Measurements from ENCODE around the gene RNF141.

Gene RNF141

DNA sequence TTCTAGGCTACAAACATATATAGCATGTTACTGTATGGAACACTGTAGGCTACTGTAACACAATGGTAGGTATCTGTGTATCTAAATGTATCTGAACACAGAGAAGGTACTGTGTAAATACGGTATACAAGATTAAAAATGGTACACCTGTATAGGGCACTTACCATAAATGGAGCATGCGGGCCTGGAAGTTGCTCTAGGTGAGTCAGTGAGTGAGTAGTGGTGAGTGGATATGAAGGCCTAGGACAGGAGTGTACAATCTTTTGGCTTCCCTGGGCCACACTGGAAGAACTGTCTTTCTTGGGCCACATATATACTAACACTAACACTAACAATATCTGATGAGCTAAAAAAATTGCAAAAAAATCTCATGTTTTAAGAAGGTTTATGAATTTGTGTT, 21.4 kb downstream of the RNF141 start:
- no peak for DNase-seq

DNA sequence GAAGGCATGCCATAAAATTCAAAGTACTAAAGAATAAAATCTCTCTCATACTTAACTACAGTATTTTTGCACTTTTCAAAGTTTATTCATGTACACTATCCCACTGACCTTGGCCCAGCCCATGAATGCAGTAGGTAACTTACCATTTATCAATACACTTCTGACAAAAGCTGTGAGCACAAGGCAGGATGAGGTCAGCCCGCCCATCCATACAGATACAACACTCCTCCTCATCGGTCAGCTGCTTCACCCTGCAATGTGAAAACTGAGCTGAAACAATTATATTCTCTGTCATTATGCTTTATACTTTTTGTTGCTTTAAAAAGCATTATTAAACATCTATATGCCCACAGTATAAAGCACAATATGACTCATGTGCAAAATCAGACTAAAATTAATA, 22.1 kb downstream of the RNF141 start:
- DNase-seq: no peak

DNA sequence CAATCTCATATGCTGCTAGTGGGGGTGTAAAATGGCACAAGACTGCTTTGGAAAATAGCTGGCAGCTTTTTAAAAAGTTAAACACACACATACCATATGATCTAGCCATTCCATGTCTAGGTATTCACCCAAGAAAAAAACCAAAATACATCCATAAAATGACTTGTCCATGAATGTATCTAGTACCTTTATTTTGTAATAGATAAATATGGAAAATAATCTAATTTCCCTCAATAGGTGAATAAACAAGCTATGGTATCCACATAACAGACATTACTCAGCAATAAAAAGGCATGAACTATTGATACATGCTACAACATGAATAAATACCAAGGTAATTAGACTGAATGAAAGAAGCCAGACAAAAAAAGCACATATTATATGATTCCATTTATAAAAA, 22.9 kb downstream of the RNF141 start:
- no peak for DNase-seq

DNA sequence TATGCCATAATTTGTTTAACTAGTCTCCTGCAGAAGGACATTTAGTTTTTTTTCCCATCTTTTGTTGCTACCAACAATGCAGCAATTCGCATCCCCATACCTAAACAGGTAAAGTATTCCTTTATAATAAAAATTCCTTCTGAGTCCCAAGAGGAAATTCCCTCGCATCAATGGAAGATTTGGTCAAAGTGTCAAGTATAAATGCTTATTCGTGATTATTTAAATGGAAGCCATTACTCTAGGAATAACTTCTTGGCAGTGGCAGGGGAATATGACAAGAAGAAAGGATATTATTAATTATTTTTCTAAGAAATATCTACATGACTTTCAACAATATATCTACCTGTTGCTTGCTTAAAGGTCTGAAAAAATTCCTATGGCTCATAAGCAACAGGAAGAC, 25.6 kb downstream of the RNF141 start:
- no peak for DNase-seq

DNA sequence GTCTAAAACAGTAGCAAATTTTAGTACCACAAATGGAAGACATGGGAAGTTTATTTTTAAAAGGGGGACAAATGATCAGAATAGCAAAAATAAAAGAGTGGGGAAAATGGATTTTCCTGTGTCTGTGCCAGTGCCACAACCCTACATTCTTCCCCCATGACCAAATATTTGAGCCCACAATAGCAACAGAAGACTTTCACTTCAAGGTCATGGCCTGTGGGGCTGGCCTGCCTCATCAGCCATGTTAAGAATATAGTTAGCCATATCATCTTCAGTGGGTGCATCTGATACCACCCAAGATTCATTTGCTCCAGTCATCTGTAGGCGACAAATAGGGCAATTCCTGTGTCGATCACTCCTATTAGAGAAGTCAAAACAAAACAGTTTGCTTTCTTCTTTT, 26.3 kb downstream of the RNF141 start:
- DNase-seq: no peak

DNA sequence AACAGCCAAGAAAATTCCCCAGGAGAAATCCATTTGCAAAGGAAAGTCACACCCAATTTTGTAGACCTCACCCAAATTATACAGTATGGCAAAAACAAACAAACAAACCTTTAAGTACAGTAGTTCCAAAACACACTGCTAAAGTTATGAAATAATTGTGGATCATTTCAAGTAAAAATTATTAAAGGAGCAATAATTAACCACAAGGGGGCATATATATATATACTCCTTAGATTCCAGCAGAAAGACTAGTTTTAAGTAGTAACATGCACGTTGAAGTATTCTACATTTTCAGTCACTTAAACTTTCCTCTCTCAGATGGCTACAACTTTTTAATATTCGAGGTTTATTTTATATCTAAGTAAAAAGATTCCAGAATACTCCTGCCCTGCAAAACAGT, 26.8 kb downstream of the RNF141 start:
- no peak for DNase-seq

DNA sequence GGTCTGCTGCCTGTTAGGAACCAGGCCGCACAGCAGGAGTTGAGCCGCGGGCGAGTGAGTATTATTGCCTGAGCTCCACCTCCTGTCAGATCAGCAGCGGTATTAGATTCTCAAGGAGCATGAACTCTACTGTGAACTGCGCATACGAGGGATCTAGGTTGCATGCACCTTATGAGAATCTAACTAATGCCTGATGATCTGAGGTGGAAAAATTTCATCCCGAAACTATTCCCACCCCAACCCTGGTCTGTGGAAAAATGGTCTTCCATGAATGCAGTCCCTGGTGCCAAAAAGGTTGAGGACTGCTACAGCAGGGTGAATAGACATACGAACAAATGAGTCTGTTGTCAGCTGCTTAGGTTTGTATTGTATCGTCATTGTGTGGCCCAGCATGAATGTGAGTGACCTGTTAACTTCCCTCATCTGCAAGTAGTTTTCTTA, 29.8 kb downstream of the RNF141 start:
- no peak for DNase-seq

DNA sequence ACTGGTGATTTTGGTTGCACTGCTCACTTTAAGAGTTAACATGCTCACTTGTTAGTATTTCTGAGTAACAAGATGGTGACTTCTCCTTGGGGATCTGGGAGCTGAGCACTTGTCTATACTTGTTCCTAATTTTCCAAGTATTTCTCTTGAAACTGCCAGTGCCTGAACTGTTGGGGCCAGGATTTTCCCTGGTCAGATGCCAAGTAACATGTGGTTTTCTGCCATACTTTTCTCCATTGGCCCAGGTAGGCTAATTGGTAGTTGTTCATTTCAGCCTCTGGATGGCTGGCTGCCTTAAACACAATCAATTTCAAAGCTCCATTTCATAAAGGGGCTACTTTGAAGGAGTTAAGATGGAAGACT, 35.0 kb downstream of the RNF141 start:
- DNase-seq: no peak

DNA sequence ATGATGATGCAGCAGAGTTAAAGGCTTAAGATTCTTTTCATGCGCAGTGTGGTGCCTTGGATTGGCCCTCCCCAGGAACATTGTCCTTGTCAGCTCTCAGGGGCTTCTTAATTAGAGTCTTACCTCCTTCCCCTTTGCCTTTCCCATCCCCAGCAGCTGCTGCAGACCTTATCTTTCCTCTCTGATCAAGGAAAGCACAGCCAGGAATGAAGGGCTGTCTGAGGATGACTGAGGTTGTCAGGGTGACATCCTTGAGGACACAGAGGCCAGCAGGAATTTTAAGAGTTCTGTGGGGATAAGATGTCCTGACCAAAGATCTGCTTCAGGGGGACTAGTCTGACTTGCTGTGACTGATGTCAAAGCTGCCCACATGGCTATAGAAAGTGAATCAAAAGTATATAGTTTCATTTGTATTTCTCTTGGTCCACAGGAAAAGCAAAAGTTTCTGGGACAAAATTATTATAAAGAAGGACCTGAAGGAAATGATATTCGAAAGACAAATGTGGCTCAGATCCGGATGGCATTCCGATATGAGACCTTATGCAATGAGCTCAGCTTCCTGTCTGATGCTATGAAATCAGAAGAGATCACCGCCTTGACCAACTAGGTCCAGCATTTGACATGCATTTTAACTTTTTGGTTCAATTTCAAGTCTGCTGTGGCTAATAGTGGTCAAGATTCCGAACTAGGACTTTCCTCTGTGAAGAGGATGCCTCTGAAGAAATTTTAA, 35.5 kb downstream of the RNF141 start:
- no peak for DNase-seq

DNA sequence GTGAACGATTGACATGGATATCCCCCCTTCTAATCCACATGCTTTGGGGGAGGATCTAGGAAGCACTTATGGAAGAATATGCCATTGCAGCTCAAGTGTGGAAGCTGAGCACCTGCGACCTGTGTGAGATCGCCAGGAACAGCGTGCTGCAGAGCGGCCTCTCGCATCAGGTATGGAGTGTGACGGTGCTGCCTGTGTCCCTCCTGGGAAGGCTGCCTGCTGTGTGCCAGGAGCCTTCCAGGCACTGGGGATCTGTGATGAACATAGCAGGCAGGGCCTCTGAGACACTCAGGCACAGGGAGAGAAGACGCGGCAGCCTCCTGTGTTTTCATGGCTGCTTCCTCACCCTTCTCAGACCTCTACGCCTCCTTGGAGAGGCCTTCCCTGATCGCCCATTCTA, 36.5 kb downstream of the RNF141 start:
- no peak for DNase-seq

DNA sequence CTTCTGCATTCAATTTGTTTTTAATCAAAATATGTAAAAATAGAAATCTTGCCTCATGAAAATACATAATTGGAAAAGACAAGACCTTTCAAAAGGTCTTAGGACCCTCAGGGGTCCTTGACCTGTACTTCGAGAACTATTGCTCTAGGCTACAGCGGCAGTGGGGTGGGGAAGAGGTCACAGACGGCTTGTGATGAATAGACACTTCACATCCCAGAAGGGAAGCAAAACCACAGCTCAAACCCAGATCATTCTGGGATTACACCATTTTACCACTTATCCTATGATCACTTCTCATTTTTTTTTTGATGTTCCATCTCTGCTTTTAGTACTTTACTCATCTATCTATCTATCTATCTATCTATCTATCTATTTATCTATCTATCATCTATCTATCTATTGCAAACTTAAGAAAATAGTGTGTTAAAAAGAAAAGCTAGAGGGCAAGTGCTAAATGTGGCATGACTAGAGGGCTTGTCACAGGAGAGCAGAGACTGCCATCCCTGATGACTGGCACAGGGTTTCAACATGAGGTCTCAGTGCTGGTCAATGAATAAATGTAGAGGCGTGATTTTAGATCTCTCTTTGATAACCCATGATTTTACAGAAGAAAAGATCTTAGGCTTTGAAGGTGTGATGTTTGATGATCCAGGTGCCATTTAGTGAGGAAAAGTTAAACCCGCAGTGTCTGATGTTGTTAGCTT, 37.1 kb downstream of the RNF141 start:
- no peak for DNase-seq

DNA sequence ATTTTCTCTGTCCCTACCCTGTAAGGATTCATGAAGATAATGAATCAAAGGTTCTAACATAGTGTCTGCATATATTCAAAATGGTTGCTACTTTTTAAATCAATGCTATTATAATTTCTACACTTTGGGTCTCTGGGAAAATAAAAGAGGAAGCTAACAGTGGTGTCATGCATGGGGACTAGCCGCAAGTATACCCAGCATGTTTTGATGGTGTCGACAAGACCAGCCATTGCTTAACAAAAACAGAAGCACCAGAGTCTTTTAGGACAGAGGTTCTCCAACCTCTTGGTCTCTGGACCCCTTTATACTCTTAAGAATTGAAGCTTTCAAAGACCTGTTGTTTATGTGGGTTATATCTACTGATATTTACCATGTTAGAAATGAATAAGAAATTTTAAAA, 37.8 kb downstream of the RNF141 start:
- no peak for DNase-seq

DNA sequence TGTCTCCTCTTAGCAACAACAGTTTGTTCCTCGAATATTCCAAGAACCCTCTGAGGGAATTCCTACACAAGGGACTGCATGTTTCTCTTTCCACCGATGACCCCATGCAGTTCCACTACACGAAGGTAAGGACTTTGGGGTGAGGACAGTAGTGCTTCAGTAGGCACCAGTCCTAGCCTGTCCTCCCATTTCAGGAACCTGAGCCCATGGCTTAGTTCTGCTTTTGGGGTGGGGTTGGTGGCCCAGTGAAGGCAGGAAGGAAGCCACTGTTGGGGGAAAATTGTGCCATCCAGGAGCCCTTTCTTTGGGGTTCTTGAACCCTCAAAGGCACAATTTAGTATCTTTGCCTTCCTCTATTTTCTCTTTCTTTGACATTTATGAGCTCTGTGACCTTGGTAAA, 38.2 kb downstream of the RNF141 start:
- no peak for DNase-seq

DNA sequence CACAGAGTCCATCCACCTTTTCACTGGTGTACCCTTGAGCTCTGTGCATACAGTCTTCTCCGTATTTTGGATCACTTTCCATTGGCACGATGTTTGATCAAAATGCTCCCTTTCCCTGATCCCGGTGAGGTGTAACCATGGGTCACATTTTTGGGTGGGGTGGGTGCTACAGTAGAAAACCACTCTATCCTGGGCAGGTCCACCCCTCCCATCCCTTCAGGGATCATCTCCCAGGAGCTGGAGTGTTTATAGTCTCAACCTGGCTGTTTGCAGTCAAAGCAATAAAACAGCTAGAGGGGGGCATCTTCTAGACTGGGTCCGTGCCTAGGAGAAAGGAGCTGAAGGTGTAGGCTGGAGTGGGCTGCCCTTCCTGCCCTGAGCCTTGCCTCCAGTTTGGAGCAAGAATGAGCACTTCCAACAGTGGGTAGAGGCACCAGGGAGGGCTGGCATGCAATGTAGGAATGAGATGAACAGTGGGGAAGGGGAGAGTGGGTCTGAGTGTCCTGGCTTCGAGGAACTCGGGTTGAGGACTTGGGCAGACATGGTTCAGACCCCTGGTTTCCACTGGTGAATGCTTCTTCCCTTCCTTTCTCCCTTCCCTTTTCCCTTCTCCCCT, 38.8 kb downstream of the RNF141 start:
- no peak for DNase-seq

DNA sequence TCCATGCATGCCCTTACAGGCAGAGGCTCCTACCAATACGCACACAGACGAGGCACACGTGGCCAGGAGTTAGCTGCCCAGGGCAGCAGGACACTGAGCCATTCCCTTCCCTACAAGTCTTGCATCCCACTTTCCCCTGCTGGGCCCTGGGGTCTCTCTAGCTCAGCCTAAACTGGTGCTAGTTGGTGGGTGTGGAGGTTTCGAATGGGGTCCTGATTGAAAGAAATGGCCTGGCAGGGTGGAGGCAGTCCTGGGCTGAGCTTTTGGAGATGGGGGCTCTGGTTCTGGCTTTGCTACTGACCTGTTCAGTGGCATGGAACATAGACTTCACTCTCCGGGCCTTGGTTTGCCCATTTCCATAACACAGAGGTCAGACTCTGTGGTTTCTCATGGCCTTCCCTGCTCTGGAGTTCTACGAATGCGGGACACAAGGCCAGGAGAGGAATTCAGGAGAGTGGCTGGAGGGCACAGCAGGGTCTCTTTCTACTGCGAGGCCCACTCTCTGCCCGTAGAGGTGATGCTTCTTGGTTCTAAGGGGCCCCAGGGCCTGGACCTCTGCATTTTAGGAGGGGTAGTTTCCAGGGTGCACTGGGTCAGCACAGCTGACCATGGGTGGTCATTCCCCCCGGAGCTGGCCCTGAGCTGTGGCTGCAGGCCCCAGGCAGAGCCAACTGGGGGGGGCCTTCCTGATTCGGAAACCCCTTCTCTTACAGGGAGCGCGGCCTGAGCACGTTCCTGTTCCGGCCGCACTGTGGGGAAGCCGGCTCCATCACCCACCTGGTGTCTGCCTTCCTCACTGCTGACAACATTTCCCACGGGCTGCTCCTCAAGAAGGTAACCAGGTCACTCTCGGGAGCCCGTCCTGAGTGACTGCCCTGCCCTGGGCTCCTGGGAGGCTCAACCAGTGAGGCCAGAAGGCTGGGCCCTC, 40.0 kb downstream of the RNF141 start:
- DNase-seq: no peak

DNA sequence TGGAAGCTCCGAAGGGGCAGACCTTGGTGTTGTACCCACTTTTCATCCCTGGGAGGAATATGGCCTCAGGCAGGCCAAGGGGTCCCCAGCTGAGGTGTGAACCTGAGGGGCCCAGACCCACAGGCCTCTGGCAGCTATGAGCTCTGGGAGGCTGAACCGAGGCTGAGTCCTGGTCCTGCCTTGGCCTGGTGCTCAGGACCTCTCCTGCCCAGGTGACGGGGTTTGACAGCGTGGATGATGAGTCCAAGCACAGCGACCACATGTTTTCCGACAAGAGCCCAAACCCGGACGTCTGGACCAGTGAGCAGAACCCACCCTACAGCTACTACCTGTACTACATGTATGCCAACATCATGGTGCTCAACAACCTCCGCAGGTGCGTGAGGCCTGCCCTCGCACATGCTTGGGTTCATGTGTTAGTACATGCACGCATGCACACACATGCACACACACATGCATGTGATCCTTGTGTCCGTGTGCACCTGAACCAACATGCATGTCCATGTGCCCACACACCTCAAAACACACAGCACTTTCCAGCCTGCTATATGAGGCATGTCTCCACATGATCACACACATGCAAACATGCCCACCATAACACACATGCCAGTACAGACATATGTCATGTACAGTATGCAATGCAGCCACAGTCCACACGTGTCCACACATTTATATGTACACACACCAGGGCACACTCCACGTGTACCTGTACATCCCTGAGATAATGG, 40.9 kb downstream of the RNF141 start:
- DNase-seq: no peak

DNA sequence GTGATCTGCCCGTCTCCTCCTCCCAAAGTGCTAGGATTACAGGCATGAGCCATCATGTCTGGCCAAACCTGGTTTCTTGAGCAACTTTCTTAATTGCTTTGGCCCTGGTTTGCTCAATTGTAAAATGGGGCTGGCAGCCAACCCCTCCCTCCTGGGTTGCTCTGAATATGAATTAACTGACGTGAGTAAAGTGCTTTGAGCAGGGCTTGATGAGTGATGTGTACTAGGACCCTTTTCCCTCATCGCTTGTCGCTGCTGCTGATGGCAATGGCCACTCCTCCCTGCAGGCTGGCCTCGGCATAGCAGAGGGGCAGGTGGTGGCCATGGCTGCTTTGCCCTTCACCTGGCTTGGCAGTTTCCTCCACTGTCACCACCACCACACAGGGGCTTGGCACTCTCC, 41.5 kb downstream of the RNF141 start:
- no peak for DNase-seq

DNA sequence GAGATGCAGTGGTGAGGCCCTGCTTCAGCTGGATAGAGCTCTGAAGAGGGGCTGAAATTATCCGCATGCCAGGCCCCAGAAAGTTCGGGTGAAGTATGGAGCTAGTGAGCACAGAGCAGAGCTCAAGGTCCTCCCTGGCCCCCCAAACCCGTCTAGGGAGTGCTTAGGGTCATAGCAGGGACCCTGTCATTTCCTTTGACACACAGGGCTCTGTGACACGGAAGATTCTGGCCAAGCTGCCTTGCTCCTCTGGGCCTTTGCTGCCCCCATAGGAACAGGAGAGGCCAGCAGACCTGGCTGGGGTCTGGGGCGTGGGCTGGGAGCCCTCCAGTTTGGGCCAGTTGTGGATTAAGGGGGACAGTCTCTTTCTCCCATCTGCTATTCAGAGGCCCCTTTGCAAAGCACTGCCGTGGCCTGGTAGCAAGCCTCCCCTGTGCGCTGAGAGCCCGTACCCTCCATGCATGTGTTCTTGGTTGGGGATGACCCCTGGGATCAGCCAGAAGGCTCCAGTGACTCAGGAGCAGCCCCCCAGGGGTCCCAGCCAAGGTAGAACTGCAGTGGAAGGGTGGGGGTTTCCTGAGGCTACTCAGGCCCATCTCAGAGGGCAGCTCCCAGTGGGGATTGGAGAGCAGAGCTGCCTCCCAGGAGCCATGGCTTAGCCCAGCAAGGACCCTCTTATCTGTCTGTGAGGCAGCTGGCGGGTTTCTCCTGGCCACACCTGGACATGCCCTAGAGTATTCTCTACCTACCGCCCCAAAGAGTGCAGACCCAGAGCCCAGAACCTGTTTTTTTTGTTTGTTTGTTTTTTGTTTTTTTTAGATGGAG, 42.3 kb downstream of the RNF141 start:
- no peak for DNase-seq

DNA sequence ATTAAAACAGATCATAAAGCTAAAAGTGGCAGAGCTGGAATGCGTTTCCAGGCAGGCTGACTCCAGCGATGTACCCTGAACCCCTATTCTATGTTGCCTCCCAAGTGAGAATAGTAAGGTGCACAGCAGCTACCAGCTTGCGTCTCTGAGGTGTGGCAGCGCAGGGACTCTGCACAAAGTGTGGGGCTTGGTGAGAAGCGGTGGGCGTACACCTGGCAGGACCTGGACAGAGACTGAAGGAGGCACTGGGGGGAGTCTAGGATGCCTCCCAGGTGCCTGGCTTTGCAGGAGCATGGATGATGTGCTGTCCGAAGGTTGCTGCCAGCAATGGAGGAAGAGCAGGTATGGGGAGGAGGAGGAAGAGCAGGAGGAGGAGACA, 43.0 kb downstream of the RNF141 start:
- no peak for DNase-seq

DNA sequence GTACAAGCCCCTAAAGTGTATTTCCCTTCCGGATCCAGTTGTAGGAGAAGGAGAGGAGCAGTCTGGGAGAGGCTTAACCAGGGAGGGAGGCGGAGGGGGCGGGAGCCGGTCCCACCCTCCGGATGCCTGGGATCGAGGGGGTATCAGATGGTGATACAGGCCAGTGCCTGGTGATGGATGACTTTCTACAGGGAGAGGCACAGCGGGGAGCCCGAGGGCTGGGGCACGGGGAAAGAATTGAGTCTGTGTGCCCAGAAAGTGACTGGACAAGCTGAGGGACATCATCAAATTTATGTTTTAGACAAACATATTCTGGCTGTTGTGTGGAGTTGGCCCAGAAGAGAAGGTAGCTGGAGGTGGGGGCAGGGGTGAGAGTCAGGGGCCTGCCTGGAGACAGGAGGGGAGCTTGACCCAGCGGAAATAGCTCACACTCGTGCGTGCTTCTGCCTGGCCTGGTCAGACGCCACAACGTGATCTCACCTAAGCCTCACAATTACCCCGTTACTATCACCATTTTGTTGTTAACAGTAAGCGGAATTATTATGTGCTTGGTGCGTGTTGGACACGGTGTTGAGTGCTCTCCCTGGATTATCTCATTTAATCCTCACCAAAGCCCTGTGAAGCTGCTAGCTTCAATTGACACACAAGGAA, 43.5 kb downstream of the RNF141 start:
- no peak for DNase-seq

DNA sequence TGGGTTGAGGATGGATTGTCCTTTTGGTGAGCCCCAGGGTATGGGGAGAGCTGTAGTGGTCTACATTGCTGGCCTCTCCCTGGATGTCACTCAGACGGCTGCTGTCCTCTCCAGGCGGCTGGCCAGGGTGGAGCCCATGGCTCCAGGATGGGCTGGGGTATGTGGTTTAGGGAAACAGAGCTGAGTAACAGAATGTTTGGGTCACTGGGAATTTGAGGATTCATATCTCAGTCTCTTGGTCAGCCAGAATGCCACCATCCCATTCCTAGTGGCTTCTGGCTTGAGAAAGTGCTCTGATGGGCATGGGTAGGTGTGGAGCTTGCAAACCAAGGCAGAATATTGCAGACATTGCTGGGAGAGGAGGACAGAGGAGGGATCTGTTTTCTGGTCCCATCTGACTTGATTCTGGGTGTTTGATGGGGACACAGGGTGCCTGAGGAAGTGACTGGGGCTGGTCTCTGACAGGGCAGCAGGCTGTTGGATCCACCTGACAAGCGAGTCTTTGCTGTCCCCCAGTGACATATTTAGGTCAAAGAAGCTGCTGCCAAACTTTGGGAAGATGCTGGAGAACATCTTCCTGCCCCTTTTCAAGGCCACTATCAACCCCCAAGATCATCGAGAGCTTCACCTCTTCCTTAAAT, 44.6 kb downstream of the RNF141 start:
- no peak for DNase-seq
